SU-DHL-6 (cell line): ENCODE data around the gene FYCO1.

Source experiments
- H2AFZ ChIP-seq: fragments of 200-600 bp; sonication (generic); 2 replicates; pipeline ENCODE4 v1.6.1; 2014; ENCODE audit warnings: low read depth, mild to moderate bottlenecking, moderate library complexity, mixed read lengths, antibody characterized with exemption, low read length; ENCODE audit not compliant: severe bottlenecking
- H3F3A ChIP-seq: fragments of 200-600 bp; shearing (Covaris generic); 2 replicates; pipeline ENCODE4 v1.6.0; 2016; ENCODE audit warnings: antibody characterized with exemption, mild to moderate bottlenecking; ENCODE audit not compliant: insufficient read depth
- H3K27ac ChIP-seq: fragments of 200-600 bp; sonication (generic); 2 replicates; pipeline ENCODE4 v1.5.1; 2016; ENCODE audit warnings: low read depth, mild to moderate bottlenecking, low read length, moderate library complexity, mixed read lengths
- H3K27me3 ChIP-seq: fragments of 200-600 bp; sonication (generic), shearing (Covaris generic); 2 replicates; pipeline ENCODE4 v1.6.0; 2014; ENCODE audit warnings: mild to moderate bottlenecking, low read length
- H3K36me3 ChIP-seq: fragments of 200-600 bp; sonication (generic); 2 replicates; pipeline ENCODE4 v1.6.1; 2014; ENCODE audit warnings: mild to moderate bottlenecking, low read length, mixed read lengths
- H3K4me2 ChIP-seq: fragments of 300-600, 200-600 bp; shearing (Covaris generic), sonication (generic); 2 replicates; pipeline ENCODE4 v1.6.0; 2014; ENCODE audit warnings: low read length, low read depth, mild to moderate bottlenecking; ENCODE audit not compliant: poor library complexity, severe bottlenecking
- H3K4me3 ChIP-seq: fragments of 200-600 bp; sonication (generic); 2 replicates; pipeline ENCODE4 v1.5.1; 2014; ENCODE audit warnings: antibody characterized with exemption, low read length, mild to moderate bottlenecking, mixed read lengths; ENCODE audit not compliant: insufficient read depth, poor library complexity, severe bottlenecking
- H3K79me2 ChIP-seq: fragments of 200-600 bp; sonication (generic); 2 replicates; pipeline ENCODE4 v1.6.1; 2014; ENCODE audit warnings: mild to moderate bottlenecking, low read length, moderate library complexity; ENCODE audit not compliant: insufficient read depth
- H3K9ac ChIP-seq: fragments of 200-600 bp; sonication (generic); 2 replicates; pipeline ENCODE4 v1.7.0; 2014; ENCODE audit warnings: mild to moderate bottlenecking, low read length
- H3K9me2 ChIP-seq: fragments of 200-600 bp; sonication (generic); replicated peaks from 2 replicates; pipeline ENCODE4 v1.6.1; 2014; ENCODE audit warnings: low read length; ENCODE audit not compliant: insufficient read depth
- H3K9me3 ChIP-seq: fragments of 200-600 bp; sonication (generic); 2 replicates; pipeline ENCODE4 v1.6.1; 2014; ENCODE audit warnings: low read length, mixed read lengths; ENCODE audit not compliant: insufficient read depth
- H4K20me1 ChIP-seq: fragments of 200-600 bp; sonication (generic); 2 replicates; pipeline ENCODE4 v1.6.1; 2014; ENCODE audit warnings: low read depth, mild to moderate bottlenecking, antibody characterized with exemption, low read length, moderate library complexity, mixed read lengths
- CTCF ChIP-seq: fragments of 200-600 bp; sonication (generic); IDR thresholded peaks from one replicate; pipeline ENCODE4 v1.5.1; 2017; ENCODE audit warnings: antibody characterized with exemption, mild to moderate bottlenecking, low read length, moderate library complexity; ENCODE audit not compliant: insufficient read depth, poor library complexity, severe bottlenecking
- EZH2phosphoT487 ChIP-seq: fragments of 200-600 bp; sonication (generic), shearing (Covaris generic); conservative IDR thresholded peaks from 2 replicates; pipeline ENCODE4 v1.6.1; 2018; ENCODE audit warnings: mild to moderate bottlenecking, antibody characterized with exemption, low read length, moderate library complexity, mixed read lengths

FYCO1 gene

GRCh38 chr3:46010519-46011113 lies 15.0 kb upstream of the FYCO1 start:
- Histone ChIP-seq H4K20me1 (no peaks in the 10 kb centered on the region), H3K79me2 (no peaks in the 10 kb centered on the region), H3K27ac (no peak overlapping the region), H2AFZ (no peak overlapping the region), H3K4me3 (no peak overlapping the region), H3K9me3 (no peaks in the 10 kb centered on the region), H3K9me2 (no peaks in the 10 kb centered on the region), H3K4me2 (no peak overlapping the region), H3K36me3 (no peaks in the 10 kb centered on the region), H3K27me3 (no peaks in the 10 kb centered on the region), H3K9ac (no peak overlapping the region), H3F3A (no peaks in the 10 kb centered on the region)
- no peak for TF ChIP-seq CTCF

GRCh38 chr3:46008058-46008457 lies 12.4 kb upstream of the FYCO1 start:
- H3K27ac ChIP-seq = no peak overlapping the region

GRCh38 chr3:46007280-46007679 lies 11.7 kb upstream of the FYCO1 start:
- H3K79me2 ChIP-seq = no peaks in the 10 kb centered on the region
- no peak overlapping the region for H3K4me3 ChIP-seq
- H3K9ac ChIP-seq = no peak overlapping the region
- TF ChIP-seq CTCF (no peak), EZH2phosphoT487 (no peak)
- H3K4me2 ChIP-seq = no peak overlapping the region
- H2AFZ ChIP-seq = no peak overlapping the region
- H3F3A ChIP-seq = no peaks in the 10 kb centered on the region
- no peak overlapping the region for H3K27ac ChIP-seq
- no peaks in the 10 kb centered on the region for H3K36me3 ChIP-seq
- no peaks in the 10 kb centered on the region for H3K9me3 ChIP-seq
- H3K27me3 ChIP-seq = no peaks in the 10 kb centered on the region
- no peaks in the 10 kb centered on the region for H3K9me2 ChIP-seq
- H4K20me1 ChIP-seq = no peaks in the 10 kb centered on the region

More at GRCh38 chr3:46008058-46008457, 12.4 kb upstream of the FYCO1 start:
- no peaks in the 10 kb centered on the region for H3K9me2 ChIP-seq
- H3K4me2 ChIP-seq = no peak overlapping the region
- H3K4me3 ChIP-seq = no peak overlapping the region
- H2AFZ ChIP-seq = no peak overlapping the region
- H4K20me1 ChIP-seq = no peaks in the 10 kb centered on the region
- TF ChIP-seq CTCF = no peak
- no peak for TF ChIP-seq EZH2phosphoT487
- no peaks in the 10 kb centered on the region for H3F3A ChIP-seq
- H3K9ac ChIP-seq = no peak overlapping the region
- H3K79me2 ChIP-seq = no peaks in the 10 kb centered on the region
- H3K9me3 ChIP-seq = no peaks in the 10 kb centered on the region
- no peaks in the 10 kb centered on the region for H3K27me3 ChIP-seq
- H3K36me3 ChIP-seq = no peaks in the 10 kb centered on the region
